PC-3 (cell line): ENCODE results near the gene GTF3A.

Experiments
- CTCF ChIP-seq: fragments of 300-600 bp; sonication (generic); conservative IDR thresholded peaks from 2 replicates; pipeline ENCODE4 v1.5.1; 2017; ENCODE audit warnings: antibody characterized with exemption, low read depth, mild to moderate bottlenecking, low read length
- EZH2phosphoT487 ChIP-seq: fragments of 300-600 bp; sonication (generic); IDR thresholded peaks from 2 replicates; pipeline ENCODE4 v1.6.1; 2018; ENCODE audit warnings: mild to moderate bottlenecking, antibody characterized with exemption, low read length, borderline replicate concordance

GRCh38 chr13:27470075-27470820 lies 45.8 kb downstream of the GTF3A start:
- TF ChIP-seq CTCF (no peak), EZH2phosphoT487 (no peak)
